Epidermal melanocyte (primary cell): ENCODE data around the gene ITGA3.
"Not testable (repeated sequence)": the region's sequence is repeated elsewhere in the genome, so short reads cannot be mapped to it uniquely, and the experiment has no call there.

ENCODE experiments used
- DNase-seq: peaks from one replicate; pipeline ENCODE4 v3.0.0; 2011; ENCODE audit warnings: low spot score; ENCODE audit not compliant: insufficient read length

Gene ITGA3

DNA sequence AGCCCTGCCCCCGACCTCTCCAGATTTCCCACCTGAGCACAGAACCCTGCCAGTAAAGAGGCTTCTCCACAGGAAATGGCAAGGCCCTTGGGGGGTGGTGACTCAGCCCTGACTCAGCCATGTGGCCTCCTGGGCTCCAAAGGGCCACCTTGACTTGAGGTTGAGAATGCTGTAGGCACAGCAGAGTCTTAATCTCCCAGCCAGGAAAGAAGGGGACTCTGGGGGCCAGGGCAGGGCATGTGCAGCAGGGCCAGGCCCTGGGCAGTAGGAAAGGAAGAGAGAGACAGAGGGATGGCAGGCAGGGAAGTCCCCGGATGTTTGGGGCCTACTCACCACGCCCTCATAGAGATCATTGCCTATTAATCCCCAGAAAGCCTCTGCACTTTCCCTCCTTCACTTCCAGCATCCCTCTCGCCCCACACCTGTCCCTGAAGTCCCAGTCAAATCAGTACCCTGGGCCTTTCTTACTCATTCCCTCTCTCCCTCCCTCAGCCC lies 4.8 kb upstream of the ITGA3 start:
- DNase-seq: no peak

GRCh38 chr17:50051606-50052005 lies 4.3 kb upstream of the ITGA3 start:
- DNase-seq: no peak

DNA sequence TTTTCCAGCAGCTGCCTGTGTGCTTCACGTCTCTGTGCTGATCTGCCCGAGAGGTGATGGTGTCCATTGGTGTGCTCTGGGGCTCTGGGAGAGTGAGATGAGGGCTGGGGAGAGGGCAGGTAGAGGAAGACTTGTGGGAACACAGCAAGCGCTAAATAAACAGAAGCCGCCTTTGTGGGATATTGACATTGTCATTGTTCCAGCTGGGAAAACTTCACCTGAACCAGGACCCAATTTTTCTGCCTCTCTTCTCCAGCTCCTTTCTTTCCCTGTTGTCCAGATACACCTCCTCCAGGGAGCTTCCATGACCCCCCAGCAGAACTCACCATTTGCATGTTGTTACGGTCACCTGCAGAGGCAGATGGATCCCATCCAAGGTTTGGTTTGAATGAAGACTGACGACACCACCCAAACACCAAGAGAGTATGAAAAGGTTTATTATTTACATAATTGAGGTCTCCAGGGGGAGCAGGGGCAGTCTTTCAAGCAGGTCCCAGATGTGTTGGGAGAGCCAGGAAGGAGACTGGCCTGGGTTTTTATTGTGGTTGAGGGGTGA lies 3.6 kb upstream of the ITGA3 start:
- DNase-seq: no peak

DNA sequence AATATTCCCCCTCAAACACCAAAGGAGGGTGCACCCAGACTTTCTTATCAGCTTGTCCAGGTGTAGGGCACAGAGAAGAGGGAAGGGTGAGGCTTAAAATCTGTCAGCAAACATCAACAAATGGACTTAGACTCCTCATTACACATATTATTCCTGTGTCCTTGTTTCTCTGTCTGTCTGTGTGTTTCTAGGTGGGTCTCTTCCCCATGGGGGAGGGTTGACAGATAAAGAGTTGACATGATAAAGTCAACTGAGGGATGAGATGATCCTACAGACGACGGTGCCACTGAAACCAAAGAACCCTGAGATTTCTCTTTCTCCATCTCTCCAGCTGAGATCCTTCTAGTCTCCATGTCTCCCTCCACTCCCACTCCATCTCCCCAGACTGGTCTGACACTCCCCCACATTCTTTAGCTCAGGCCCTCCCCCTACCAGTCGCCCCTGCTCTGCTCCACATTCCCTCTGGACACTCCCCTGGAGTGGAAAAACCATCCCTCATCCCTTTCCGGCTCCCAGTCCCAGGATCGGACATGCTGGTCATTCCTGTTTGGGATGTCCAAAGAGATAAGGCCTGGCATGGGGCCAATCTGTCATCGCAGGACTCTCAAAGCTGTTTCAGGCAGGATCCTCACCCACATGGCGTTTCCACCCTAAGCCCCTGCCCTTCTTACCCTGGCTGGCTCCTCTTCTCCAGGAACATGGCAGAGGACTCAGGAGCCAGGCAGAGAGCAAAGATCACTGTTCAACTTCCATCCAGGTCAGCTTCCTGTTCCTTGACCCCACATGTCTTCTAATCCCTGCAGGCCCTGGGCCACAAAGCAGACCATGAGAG lies 2.9 kb upstream of the ITGA3 start:
- DNase-seq: no peak

GRCh38 chr17:50053654-50053960 lies 2.3 kb upstream of the ITGA3 start:
- no peak for DNase-seq

GRCh38 chr17:50055055-50055425 lies 870 bp upstream of the ITGA3 start:
- no peak for DNase-seq

GRCh38 chr17:50056217-50056960 lies 479 bp downstream of the ITGA3 start:
- no peak for DNase-seq

DNA sequence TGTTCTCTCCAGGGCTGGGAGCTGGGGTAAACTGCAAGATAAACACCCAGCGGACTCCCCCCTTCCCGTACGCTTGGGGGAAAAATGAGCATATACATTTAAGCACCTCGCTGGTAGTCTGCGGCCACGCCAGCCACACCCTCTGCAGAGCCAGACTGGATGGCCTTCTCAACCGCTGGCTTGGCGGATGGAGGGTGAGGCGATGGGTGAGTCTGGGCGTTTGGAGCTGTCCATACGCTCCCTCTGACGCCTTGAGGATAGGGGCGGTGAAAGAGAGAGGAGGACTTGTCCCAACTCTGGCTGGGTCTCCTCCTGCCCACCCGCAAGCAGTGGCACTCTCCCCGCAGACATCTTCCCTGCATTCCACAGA lies 1.0 kb downstream of the ITGA3 start:
- DNase-seq: no peak

GRCh38 chr17:50057521-50057991 lies 1.6 kb downstream of the ITGA3 start:
- DNase-seq: no peak

DNA sequence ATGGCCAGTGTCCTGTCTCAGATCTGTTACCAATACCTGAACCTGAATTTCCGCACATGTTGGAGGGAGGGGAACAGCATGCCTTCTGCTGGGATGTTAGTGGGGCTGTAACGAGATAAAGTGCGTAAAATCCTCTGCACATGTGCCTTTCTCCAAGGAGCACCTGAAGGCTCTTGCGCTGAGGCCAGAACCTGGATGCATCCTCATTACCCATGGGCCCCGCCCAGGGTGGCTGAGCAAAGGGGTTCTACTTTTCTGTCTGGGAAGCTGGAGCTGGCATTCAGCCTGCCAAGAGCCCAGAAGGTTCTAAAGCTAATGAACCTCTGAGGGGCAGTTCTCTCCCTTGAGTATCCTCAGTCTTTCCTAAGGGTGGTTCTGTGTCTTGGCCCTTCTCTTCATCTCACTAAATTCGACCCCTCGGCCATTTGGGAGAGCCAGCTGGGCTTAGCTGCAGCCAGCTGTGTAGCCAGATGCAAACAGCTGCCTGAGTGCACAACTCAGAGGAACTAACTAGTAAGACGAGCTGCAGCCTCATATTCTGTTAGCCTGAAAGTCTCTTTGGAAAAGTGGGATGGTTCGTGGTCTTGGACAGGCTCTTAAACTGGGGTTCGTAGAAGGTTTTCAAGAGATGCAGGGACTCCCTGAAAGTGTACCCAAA lies 2.5 kb downstream of the ITGA3 start:
- no peak for DNase-seq

GRCh38 chr17:50059256-50059655 lies 3.3 kb downstream of the ITGA3 start:
- DNase-seq: no peak

- no peak for DNase-seq
Observed at GRCh38 chr17:50059759-50060273, 3.9 kb downstream of the ITGA3 start.

GRCh38 chr17:50060951-50061712 lies 5.2 kb downstream of the ITGA3 start:
- no peak for DNase-seq

GRCh38 chr17:50061713-50062045 lies 5.8 kb downstream of the ITGA3 start:
- DNase-seq: not testable (repeated sequence)

DNA sequence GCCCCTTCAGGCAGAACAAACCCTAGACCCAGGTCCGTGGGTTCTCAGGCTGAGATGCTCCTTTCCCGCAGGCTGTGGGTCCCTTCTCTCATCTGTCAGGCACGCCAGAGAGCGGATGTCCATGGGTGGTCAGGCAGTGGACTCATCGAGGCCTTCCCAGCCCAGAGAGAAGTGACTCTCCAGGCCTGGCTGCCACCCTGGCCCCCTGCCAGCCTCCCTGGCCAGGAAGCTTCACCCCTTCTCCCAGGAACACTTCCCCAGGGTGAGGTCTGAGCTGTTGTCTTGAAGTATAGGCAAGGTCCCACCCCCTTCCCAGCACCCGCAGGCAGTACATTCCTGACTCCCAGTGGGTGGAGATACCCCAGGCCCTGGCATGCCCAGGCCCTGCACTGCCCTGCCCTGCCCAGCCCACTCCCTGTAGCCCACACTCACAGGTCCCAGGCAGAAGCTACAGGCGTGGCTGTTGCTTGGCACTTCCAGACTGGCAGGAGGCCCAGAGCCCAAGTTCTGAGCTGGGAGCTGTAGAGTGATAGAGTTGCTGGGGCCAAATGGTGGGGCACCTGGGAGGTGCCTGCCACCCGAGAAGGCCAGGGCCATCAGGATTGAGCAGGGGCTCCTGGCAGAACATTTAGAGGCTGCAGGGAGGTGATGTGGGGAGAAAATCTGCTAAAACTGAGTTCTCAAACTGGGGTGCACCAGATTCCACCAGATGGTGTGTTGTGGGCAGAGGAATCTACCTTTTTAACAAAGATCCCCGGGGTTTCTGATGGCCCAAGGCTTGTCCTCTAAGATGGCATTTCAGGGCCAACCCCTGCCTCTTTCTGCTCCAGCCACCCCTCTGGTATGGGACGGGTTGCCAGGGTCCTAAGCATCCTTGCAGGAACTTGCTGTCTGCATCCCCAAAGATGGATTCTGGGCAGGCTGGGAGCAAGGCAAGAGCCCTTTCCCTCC lies 6.7 kb downstream of the ITGA3 start:
- DNase-seq: peak; percentile 84

GRCh38 chr17:50063561-50064252 lies 7.8 kb downstream of the ITGA3 start:
- no peak for DNase-seq

- peak; percentile 84 for DNase-seq
Observed at GRCh38 chr17:50064253-50065001, 8.5 kb downstream of the ITGA3 start.

DNA sequence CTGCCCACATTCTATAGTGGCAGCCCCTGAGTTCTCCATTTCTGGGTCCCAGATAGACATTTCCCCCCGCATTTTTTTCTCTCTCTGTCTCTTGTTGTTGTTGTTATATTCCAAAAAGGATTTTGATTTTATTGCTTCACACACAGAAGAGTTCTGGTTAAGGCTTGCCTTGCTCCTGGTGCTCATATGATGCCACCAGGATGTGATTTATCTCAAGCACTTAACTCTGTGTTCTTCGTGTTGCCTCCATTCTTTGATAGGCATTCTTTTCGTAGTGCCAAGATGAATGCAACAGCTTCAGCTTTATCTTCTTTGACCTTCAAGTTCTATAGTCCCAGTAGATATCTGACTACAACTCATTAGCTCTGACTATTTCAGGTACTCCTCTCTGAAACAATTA lies 9.1 kb downstream of the ITGA3 start:
- DNase-seq: no peak

DNA sequence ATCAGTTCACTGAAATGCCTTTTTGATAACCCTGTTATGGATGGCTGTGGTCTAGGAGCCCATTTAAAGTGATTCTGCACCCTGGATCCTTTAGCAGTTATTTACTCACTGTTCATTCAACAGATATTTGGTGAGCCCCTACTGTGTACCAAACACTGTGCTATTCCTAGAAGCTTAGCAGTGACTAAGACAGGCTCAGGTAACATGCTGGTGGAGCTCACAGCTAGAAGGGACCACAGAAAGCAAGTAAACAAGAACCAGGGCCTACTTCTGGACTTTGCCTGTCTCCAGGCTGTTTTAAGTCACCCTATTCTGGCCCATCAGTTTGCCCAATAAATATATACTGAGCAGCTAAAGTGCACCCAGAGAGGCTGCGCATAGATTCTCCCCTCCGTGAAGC lies 11.1 kb downstream of the ITGA3 start:
- DNase-seq: no peak
